LNCAP (cell line): Measurements from ENCODE around the gene CRBN.

Experiments
- CTCF ChIP-seq: fragments of 450-650 bp; IDR thresholded peaks from 2 replicates; pipeline ENCODE4 v1.5.1; 2017; ENCODE audit warnings: mild to moderate bottlenecking

CRBN gene

GRCh38 chr3:3201611-3202010 is 22.1 kb upstream of the CRBN start:
- TF ChIP-seq CTCF, result no peak

GRCh38 chr3:3200632-3201212 is 21.2 kb upstream of the CRBN start:
- peak; percentile 92 for TF ChIP-seq CTCF

- TF ChIP-seq CTCF, result no peak
These were observed 19.8 kb upstream of the CRBN start for GRCh38 chr3:3199306-3199705.

GRCh38 chr3:3196148-3196861 is 16.8 kb upstream of the CRBN start:
- peak; percentile 89 for TF ChIP-seq CTCF

- no peak for TF ChIP-seq CTCF
These were observed 15.4 kb upstream of the CRBN start for GRCh38 chr3:3194861-3195260.

- TF ChIP-seq CTCF, result no peak
These were observed 12.8 kb upstream of the CRBN start for GRCh38 chr3:3192286-3192675.

- no peak for TF ChIP-seq CTCF
These were observed 12.3 kb upstream of the CRBN start for GRCh38 chr3:3191675-3192285.
